ENCODE data around the gene STK4. TPM values are rescaled to one million over a fixed set of nuclear protein-coding genes. Genes with fewer than 3 reads are reported as not detected.

Gene STK4
- total and polyA plus RNA-seq, 2 donors (not counting 3 experiments of a cell fraction or from before 2014, with no cell fraction given), result 9.1 to 29.6 TPM

DNA sequence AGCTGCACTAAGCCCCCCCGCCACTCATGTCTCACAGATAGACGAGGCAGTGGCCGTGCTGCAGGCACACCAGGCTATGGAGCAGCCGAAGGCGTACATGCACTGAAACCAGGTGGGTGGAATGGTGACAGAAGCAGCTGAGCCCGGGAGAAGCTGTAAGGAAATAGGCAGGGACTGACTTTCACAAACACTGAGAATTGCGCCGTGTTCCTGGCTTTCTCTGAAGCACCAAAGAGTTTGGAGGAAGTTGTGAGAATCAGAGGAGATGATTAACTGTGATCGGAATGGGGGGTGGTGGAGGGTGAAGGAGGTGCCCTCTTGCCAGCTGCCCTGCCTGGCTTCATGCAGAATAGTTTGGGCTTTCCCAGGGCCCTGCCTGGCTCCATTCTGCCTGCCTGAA is 27.7 kb upstream of the STK4 start:
- no peaks in the 10 kb centered on the region for H4K20me1 ChIP-seq (replicated peaks; ENCODE audit: control insufficient read depth, extremely low read depth, insufficient read depth, low read length)
- peak overlapping the region; percentile 2 for H3K27ac ChIP-seq (ENCODE audit: insufficient read depth, low read depth, low read length)
- no peaks in the 10 kb centered on the region for H3K9me3 ChIP-seq (replicated peaks; ENCODE audit: control insufficient read depth, insufficient read depth, low read length)
- DNase-seq (ENCODE audit: low read depth, low spot score), result peak; percentile 36
- no peaks in the 10 kb centered on the region for H3K79me2 ChIP-seq (ENCODE audit: control insufficient read depth, insufficient read depth, low read length)
- H3K27me3 ChIP-seq (ENCODE audit: control insufficient read depth in 2 of 2, insufficient read depth in 2 of 2, low read length in 2 of 2), result no peaks in the 10 kb centered on the region
- H3K36me3 ChIP-seq (ENCODE audit: control insufficient read depth in 2 of 2, extremely low read depth in 1 of 2, insufficient read depth in 2 of 2, low read length in 2 of 2), result peaks cover 7 to 22% of the 10 kb centered on the region in 2 experiments
- ChIA-PET CTCF (interaction anchor here (0.6 to 1.1 kb wide), 3 partner anchors 157 to 1437 kb away, joined by 3 to 4 read pairs (median 3); no protein-coding TSS in a partner anchor), POLR2A (no interaction called here)
- H2AFZ ChIP-seq (ENCODE audit: low read depth, low read length), result no peak overlapping the region
- TF ChIP-seq JUN (IDR thresholded peaks at IDR 0.05; ENCODE audit: borderline replicate concordance, insufficient read depth, insufficient read length, low read depth), result no peak
- no peak for TF ChIP-seq GATA2 (IDR thresholded peaks at IDR 0.05; ENCODE audit: insufficient read depth, insufficient read length, low read depth, low read length)
- TF ChIP-seq FOS (IDR thresholded peaks at IDR 0.05; ENCODE audit: borderline replicate concordance, insufficient read depth, low read length), result peak; percentile 15
- TF ChIP-seq POLR2AphosphoS5 (IDR thresholded peaks at IDR 0.05; ENCODE audit: insufficient read depth, low read depth, low read length), result peak; percentile 41
- no peak overlapping the region for H3K4me3 ChIP-seq (replicated peaks in 1 of 3; ENCODE audit: insufficient read depth in 1 of 3, low read depth in 1 of 3, low read length in 3 of 3)
- no peaks in the 10 kb centered on the region for H3K9me1 ChIP-seq (replicated peaks; ENCODE audit: control insufficient read depth, extremely low read depth, insufficient read depth, low read length)
- no peak overlapping the region for H3K9ac ChIP-seq (replicated peaks; ENCODE audit: extremely low read depth, insufficient read depth, low read length)
- dilution Hi-C loops (cut with MboI; ENCODE audit: extremely low pct_ligation_motif_present, low sequenced_read_pairs), result no loop called here
- BruUV-seq (replicated peaks), result no TSS peak
- intact Hi-C loops (cut with micrococcal nuclease), result no loop called here
- H3K4me1 ChIP-seq (ENCODE audit: control insufficient read depth, extremely low read depth, insufficient read depth, low read length), result peaks cover 12% of the 10 kb centered on the region
- peak; percentile 85 for FAIRE-seq
- H3K4me2 ChIP-seq (ENCODE audit: insufficient read depth, low read length), result no peak overlapping the region

DNA sequence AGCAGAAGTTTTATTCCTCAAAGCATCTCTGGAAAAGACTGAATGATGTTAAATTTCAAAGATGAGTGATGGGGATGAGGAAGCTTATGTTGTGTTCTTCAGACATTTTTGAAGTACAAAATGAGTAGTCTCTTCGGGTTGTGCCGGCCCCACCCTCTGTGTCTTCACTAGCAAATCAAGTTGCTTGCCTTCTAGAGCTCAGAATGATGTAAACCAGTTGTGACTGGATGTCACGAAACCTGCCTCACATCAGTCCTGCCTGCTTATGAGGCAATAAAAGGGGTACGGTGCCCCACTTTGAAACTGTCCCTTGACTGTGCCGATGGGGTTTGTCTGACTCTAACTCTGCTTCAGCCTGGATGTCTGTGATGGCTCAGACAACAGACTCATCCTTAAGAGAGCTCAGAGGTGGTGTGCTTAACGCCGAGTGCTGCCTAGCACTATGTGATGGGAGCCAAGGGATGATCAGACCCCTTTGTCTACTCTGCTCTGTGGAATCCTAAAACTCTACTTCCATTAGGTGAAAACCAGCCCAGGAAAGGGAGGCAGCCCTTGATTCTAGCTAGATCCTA is 25.1 kb upstream of the STK4 start:
- H3K9ac ChIP-seq (replicated peaks; ENCODE audit: extremely low read depth, insufficient read depth, low read length), result no peak overlapping the region
- H3K9me1 ChIP-seq (replicated peaks; ENCODE audit: control insufficient read depth, extremely low read depth, insufficient read depth, low read length), result no peaks in the 10 kb centered on the region
- ChIA-PET CTCF (interaction anchor here (0.6 to 1.5 kb wide), 2 partner anchors 9 to 32 kb away, joined by 3 to 5 read pairs; no protein-coding TSS in a partner anchor), POLR2A (interaction anchor here (0.5 kb wide), 1 partner anchor 32 kb away, joined by 4 read pairs; the partner anchor contains the start of gene PABPC1L)
- no peak for DNase-seq (ENCODE audit: low read depth, low spot score)
- no peaks in the 10 kb centered on the region for H4K20me1 ChIP-seq (replicated peaks; ENCODE audit: control insufficient read depth, extremely low read depth, insufficient read depth, low read length)
- intact Hi-C loops (cut with micrococcal nuclease), result no loop called here
- no peaks in the 10 kb centered on the region for H3K27me3 ChIP-seq (ENCODE audit: control insufficient read depth in 2 of 2, insufficient read depth in 2 of 2, low read length in 2 of 2)
- H2AFZ ChIP-seq (ENCODE audit: low read depth, low read length), result no peak overlapping the region
- no peak overlapping the region for H3K4me3 ChIP-seq (replicated peaks in 1 of 3; ENCODE audit: insufficient read depth in 1 of 3, low read depth in 1 of 3, low read length in 3 of 3)
- peaks cover 11 to 25% of the 10 kb centered on the region in 2 experiments for H3K36me3 ChIP-seq (ENCODE audit: control insufficient read depth in 2 of 2, extremely low read depth in 1 of 2, insufficient read depth in 2 of 2, low read length in 2 of 2)
- H3K4me2 ChIP-seq (ENCODE audit: insufficient read depth, low read length), result no peak overlapping the region
- BruUV-seq (replicated peaks), result no TSS peak
- no peaks in the 10 kb centered on the region for H3K9me3 ChIP-seq (replicated peaks; ENCODE audit: control insufficient read depth, insufficient read depth, low read length)
- dilution Hi-C loops (cut with MboI; ENCODE audit: extremely low pct_ligation_motif_present, low sequenced_read_pairs), result no loop called here
- peak; percentile 46 for FAIRE-seq
- no peaks in the 10 kb centered on the region for H3K79me2 ChIP-seq (ENCODE audit: control insufficient read depth, insufficient read depth, low read length)
- no peak overlapping the region for H3K27ac ChIP-seq (ENCODE audit: insufficient read depth, low read depth, low read length)
- peaks cover 12% of the 10 kb centered on the region for H3K4me1 ChIP-seq (ENCODE audit: control insufficient read depth, extremely low read depth, insufficient read depth, low read length)
- TF ChIP-seq, protein P1, sequence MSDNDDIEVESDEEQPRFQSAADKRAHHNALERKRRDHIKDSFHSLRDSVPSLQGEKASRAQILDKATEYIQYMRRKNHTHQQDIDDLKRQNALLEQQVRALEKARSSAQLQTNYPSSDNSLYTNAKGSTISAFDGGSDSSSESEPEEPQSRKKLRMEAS (IDR thresholded peaks at IDR 0.05; ENCODE audit: insufficient read depth, insufficient read length), result no peak
- TF ChIP-seq MYC (IDR thresholded peaks at IDR 0.05; ENCODE audit: low read depth, low read length), result no peak
- TF ChIP-seq, protein P2, sequence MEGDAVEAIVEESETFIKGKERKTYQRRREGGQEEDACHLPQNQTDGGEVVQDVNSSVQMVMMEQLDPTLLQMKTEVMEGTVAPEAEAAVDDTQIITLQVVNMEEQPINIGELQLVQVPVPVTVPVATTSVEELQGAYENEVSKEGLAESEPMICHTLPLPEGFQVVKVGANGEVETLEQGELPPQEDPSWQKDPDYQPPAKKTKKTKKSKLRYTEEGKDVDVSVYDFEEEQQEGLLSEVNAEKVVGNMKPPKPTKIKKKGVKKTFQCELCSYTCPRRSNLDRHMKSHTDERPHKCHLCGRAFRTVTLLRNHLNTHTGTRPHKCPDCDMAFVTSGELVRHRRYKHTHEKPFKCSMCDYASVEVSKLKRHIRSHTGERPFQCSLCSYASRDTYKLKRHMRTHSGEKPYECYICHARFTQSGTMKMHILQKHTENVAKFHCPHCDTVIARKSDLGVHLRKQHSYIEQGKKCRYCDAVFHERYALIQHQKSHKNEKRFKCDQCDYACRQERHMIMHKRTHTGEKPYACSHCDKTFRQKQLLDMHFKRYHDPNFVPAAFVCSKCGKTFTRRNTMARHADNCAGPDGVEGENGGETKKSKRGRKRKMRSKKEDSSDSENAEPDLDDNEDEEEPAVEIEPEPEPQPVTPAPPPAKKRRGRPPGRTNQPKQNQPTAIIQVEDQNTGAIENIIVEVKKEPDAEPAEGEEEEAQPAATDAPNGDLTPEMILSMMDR (IDR thresholded peaks at IDR 0.05; ENCODE audit: extremely low read depth in 1 of 2, insufficient read depth in 1 of 2, low read depth in 1 of 2, low read length in 2 of 2), result no peak
- no peak for TF ChIP-seq FOS (IDR thresholded peaks at IDR 0.05; ENCODE audit: borderline replicate concordance, insufficient read depth, low read length)
- no peak for TF ChIP-seq POLR2AphosphoS5 (IDR thresholded peaks at IDR 0.05; ENCODE audit: insufficient read depth, low read depth, low read length)
- TF ChIP-seq JUN (IDR thresholded peaks at IDR 0.05; ENCODE audit: borderline replicate concordance, insufficient read depth, insufficient read length, low read depth), result no peak
- TF ChIP-seq POLR2A (IDR thresholded peaks at IDR 0.05; ENCODE audit: low read depth, low read length), result no peak

Measured in endothelial cell of umbilical vein (primary cell).